HG03521 (cell line): ENCODE data around the gene FEM1B.

Experiments
- ATAC-seq: cut with Tn5 transposase; IDR thresholded peaks from one replicate; pipeline ENCODE4 v1.9.1; 2021; ENCODE audit warnings: mild to moderate bottlenecking, moderate library complexity; ENCODE audit not compliant: unreplicated experiment

The FEM1B gene

GRCh38 chr15:68344600-68344999 is 67.1 kb downstream of the FEM1B start:
- no peak for ATAC-seq
